HCEC 1CT (cell line): ENCODE results near the gene MYLK.
A peak's percentile ranks its signal among the peaks of the same experiment; 100 is the strongest.

ENCODE experiments used
- DNase-seq: peaks from one replicate; pipeline ENCODE4 v3.0.0-alpha.2; 2017

MYLK gene

DNA sequence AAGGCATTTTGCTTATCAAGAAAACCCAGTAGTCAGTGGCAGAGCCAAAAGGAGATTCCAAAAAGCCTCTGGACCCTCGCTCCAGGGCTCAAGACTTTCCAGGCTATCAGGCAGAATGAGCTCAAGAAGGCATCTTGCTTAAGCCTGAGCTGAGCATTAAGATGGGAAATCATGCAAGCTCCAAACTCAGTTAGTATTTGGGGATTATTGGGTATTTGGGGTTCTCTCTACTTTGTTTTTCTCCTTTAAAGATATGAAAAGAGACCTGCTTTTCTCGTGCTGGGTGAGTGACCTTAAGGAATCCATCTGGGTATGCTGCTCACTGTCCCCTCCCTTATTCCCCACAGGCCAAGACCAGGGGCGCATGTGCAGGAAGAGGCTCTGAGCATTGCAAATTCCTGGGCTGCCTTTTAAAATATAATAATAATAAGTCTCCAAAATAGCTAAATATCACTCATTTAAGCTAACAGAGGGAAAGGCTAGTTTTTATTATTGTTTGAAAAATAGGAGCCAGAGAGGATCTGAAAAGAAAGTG, 223.9 kb downstream of the MYLK start:
- no peak for DNase-seq

DNA sequence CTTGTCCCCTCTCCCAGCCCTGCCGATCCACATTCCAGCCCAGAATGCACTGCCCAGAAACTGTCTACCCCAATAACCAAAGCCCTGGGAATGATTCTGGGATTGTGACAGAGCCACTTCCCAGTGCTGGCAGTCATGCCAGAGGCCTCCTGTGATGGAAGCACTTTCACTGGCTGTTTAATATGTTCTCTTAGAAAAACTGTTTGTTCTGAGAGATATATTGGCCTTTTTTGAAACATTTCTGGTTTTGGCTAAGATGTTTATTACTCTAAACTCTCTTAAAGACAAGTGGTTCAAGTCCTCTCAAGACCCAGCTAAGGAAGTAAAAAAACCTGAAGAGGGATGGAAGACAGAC, 225.3 kb downstream of the MYLK start:
- no peak for DNase-seq

DNA sequence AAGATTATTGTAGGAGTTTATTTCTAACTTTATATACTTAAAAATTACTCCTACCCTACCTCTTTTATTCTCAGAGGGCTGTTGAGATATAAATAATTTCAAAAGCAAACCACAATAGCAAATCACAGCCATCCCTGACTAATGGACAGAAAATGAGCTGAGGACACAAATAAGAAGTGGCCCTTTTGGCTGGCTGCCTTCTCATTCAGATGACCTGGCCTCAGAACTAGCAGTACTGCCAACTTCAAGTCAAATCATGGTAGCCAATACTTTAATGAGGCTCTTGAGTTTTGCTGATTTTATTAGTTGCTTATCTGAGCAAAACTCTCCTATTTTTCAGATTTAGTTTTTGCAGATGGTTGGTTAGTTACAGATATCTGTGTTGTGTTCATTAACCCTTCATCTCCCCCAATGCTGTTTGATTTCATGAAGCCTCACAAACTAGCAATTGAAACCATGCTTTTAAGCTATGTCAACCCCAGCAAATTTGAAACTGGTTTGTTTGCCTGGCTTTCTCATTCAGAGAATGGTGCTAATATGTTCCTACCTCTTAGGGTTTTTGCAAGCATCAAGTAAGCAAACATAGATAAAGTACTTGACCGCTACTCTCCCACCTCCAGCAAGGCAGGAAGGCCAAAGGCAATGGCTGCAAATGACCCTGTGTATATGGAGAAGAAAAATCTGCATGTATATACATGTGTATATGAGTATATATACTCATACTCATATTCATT, 225.8 kb downstream of the MYLK start:
- DNase-seq: peak; percentile 57

DNA sequence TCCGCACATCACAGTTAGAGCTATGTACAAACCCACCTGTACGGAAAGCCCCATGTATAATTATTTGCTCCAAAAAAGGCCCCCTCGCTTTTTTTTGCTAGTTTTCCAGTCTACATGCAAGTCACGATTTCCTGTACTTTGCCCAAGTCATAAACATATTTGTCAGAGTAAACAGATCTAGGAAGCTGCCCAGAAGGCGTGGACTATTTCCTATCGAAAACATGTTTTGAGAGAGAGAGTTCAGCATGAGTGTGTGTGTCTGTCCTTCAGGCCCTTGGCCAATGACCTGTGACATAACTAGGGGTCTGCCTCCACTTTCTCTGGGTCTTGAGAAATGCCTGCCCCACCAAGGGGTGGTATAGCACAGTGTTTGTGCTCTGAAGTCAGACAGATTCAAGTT, 226.6 kb downstream of the MYLK start:
- peak; percentile 19 for DNase-seq

DNA sequence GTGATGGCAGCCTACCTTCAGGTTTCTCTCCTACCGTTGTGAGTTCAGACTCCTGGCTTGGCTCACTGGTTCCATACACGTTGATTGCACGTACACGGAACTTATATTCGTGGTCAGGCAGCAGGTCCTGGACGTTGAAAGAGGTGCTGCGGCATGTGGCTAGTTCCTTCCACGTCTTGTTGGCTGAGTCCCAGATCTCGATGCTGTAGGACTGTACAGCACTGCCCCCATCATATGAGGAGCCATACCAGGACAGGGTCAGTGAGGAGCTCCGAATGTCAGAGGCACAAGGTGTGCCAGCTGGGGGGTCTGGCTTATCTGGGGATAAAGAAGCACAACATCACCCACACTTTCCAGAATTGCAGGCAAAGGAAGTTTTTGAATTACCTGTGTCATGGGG, 227.0 kb downstream of the MYLK start:
- no peak for DNase-seq

DNA sequence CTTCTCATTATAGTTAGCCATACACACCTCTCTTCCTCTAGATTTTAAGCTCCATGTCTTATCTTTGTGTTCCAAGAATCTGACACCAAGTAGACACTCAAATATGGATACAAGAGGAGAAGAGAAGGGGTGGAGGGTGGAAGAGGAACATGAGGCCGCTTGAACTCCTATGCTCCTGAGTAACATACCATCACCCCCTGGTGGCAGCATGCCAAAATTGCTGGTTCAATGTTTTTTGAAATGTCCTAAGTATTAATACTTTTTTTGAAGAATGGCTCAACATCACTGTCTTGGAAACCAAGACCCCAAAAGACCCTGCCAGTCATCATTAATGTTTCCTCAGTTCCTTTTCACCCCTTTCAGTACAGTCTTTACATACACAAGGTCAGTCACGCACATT, 227.4 kb downstream of the MYLK start:
- DNase-seq: no peak

DNA sequence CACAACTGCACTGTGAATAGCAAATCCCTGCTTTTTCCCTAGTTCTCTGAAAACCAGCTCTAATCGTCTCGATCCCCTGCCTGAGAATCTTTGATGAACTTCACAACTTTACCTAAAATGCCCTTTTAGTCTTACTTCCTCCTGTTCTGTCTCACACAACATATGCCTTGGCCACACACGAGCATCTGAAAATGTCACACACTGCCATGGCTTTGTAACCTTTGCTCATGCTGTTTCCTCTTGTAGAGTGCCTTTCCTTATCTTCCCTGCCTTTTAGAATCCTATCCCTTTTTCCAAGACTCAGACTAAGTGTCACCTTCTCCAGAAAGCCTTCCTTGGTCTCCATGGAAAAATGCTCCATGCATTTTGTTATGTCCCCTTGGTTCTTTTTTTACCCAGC, 227.9 kb downstream of the MYLK start:
- no peak for DNase-seq

DNA sequence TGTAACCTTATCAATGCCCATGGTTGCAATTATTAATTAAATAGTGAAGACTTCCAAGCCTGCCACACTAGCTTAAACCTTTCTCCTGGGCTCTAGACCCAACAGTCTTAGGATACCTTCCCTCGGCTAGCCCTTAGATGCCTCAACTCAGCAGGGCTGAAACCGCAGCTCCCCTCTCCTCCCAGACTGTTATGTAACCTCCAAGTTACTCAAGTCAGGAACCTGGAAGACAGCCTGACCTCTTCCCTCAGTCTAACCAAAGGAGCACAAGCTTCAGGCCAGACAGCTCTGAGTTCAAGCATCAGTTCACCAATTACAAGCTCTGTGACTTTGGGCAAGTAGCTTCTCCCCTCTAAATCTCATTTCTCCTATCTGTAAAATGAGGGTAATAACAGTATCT, 228.7 kb downstream of the MYLK start:
- DNase-seq: no peak

DNA sequence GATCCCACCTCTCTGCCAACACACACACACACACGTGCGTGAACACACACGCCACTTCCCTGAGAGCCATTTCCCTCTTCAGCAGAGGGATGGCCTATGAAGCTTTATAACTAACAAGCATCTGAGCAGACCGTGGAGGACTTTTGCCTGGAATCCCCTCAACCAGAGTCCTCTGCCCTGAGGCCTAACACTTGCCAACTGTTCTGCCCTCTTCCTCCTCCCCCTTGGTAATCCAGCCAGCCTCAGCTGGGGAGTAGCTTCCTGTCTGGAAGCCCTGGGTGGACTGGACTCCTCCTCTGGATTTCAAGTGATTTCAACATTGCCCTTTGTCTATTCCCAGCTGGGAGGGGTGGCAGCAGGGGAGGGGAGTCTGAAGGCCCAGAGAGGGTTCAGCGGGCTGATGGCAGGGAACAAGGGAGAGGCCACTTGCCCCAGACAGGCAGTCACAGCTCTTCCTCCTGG, 230.9 kb downstream of the MYLK start:
- peak; percentile 76 for DNase-seq

DNA sequence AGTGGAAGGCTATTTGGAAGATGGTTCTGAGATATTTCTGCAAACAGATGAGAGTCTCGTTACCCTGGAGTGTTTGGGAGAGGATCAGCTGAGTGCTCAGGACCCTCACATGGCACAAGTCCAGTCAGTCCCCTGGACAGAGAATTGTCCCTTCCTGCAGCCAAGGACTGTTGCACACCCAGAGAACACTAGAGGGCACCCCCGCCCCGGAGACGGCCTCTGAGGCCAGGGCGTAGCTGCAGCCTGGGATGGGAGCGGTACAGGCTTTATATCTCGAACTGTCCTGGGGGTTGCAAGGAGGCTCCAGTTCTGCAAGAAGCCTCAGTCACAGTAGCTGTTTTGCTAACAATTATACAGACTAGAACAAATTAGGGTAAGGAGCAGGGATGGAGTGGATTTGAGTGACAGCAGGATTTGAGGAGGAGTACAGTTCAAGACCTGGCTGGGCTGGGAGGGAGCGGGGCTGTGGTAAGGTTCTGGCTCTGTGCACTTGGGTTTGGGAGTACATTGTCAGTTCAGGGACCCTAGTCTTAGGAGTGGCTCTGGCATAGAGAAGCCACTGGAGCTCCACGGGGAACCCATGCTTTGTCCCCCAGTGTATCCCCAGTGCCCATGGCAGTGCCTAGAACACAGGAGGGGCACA, 231.7 kb downstream of the MYLK start:
- DNase-seq: peak; percentile 73

DNA sequence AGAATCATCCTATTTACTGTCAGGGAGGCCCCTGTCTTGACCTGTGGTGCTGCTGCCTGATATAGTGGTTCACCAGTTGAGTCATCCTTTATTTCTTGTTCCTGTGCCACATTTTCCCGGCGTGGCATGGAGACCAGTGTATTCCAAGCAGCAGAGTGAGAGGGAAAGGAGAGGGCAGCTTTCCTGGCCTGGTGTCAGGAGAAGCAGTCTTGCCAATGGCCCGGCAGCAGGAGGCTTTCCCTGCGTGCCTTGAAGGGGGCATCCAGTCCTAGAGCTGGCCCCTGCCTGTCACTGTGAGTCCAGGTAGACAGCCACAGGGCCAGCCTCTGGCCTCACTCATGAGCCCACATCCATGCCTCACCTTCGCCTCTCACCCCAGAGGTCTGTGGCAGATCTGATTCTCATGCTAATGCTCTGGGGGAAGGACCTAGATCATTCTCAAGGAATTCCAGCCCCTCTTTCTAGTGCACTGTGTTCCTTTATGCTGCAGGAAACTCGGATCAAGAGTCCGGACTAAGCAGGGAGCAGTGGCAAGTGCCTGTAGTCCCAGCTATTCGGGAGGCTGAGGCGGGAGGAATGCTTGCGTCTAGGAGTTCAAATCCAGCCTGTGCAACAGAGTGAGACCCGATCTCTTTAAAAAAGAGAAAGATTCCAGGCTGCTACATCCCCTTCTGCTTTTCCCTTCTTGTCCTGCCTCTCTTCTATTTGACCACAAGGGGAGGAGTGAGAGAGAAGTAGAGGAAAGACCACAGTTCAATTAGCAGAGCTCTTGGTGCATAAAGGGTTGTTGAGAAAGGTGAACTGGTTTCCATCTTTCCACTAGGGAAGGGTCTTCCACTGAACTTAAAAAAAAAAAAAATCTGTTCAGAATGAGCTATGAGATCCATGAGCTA, 232.4 kb downstream of the MYLK start:
- no peak for DNase-seq

DNA sequence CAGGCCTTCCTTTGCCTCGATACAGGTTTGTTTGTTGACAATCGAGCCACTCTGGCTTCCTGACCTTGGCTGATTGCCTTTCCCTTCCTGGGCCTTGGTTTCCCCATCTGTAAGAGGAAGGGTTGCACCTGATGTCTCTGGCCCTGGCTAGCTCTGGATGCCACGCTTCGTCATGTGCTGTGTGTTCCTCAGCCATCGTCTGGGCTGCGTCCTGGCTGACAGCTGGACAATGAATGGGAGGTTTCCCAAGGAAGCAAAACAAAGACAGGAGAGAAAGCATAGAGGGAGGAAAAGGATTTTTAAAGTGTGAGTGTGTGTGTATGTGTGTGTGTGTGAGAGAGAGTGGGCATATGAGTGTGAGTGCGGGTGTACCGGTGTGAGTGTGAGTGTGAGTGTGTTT, 234.0 kb downstream of the MYLK start:
- DNase-seq: no peak

DNA sequence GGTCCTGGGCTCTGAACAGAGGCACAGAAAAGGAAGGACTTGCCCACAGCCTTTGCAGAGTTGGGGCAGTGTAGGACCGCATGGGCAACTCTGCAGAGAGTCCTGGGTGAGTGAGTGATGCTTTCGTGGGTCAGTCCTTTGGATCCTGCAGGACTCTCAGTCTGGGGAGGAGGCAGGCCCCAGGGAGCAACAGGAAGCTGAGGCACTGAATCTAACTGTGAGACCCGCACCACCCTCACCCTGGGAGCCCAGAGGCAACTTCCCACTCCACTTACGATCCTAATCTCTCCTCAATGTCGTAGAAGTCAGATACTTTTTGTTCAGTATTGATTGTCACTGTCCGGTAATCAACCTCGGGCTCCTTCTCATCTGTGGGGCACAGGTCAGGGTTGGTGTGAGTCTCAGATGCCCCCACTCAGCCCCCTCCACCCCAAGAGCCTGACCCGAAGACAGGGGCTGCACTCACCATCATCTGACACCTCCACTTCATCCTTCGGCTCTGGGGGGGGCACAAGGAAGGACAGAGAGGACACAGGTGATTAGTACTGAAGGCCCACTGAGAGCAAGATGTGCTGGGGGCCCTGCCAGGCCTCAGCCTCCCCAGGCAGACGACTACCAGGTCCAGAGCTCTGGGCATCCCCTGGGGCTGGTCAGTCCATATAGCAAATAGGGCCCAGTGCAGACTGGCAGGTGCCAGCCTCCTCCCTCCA, 235.3 kb downstream of the MYLK start:
- DNase-seq: no peak

DNA sequence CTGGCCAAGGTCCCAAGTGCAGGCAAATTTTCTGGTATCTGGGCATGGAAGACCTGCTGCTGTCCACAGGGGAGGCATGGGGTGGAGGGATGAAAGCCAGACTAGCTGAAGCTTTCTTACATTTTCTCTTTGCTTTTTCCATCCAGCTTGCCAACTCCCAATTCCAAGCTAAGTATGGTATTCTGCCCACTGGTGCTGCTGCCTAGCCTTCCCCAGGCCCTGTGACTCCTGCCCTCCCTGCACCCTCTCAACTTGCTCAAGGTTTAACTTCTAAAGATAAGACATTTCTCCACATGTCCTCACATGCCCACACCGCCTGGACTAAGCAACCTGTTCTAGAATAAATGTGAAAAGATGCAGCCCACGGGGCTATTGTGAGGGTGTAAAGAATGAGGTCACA, 239.8 kb downstream of the MYLK start:
- DNase-seq: no peak

DNA sequence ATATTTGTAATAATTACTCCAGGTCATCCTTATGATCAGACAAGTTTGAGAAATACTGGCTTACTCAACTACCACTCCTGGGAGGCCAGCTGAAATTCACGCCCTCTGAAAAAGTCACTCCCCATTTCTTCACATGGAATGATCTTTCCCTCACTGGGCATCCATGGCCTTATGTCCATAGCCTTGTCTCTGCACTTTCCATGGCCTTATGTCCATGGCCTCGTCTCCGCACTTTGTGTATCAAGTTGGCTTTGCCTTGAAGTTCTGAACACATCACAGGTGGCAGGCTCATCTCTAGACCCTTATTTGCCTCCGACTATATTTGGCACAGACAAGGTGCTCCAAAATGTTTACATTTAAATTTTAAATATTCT, 241.2 kb downstream of the MYLK start:
- DNase-seq: no peak

DNA sequence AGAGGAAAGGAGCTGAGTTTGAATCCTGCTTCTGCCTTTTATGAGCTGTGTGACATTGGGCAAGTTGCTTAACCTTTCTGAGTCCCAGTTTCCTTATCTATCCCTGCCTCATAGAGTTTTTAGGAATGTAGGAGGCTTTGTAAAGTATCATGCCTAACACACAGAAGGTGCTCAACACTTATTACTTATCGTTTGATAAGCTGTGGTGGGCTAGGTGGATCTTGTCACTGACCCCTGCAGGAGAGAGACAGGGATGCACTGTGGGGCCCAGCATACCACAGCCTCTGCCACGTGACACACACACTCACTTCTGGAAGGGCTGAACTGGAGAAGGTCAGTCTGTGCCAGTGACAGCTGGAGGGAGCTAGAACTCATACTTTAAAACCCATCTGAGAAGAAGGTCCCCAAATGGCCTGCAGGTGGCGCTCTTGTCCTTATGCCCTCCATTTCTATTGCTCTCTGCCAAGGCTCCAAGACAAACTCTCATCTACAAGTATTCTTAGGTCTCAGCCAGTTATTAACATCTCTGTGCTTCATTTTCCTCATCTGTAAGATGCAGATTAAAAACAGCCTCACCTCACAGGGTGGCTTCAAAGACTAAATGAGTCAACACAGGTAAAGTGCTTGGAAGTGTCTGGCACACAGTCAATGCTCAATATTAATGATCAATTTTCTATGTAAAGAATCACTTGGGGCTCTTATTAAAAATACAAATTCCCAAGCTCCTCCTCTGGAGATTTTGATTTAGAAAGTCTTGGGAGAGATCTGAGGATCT, 241.8 kb downstream of the MYLK start:
- DNase-seq: peak; percentile 97

DNA sequence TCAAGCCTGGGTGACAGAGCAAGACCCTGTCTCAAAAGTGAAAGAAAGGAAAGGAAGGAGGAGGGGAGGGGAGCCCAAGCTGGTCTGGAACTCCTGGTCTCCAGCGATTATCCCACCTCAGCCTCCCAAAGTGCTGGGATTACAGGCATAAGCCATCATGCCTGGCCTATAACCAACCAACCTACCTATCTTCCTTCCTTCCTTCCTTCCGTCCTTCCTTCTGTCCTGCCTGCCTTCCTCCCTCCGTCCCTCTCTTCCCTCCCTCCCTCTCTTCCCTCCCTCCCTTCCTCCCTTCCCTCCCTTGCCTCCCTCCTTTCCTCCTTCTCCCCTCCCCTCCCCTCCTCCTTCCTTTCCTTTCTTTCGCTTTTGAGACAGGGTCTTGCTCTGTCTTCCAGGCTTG, 242.6 kb downstream of the MYLK start:
- no peak for DNase-seq

DNA sequence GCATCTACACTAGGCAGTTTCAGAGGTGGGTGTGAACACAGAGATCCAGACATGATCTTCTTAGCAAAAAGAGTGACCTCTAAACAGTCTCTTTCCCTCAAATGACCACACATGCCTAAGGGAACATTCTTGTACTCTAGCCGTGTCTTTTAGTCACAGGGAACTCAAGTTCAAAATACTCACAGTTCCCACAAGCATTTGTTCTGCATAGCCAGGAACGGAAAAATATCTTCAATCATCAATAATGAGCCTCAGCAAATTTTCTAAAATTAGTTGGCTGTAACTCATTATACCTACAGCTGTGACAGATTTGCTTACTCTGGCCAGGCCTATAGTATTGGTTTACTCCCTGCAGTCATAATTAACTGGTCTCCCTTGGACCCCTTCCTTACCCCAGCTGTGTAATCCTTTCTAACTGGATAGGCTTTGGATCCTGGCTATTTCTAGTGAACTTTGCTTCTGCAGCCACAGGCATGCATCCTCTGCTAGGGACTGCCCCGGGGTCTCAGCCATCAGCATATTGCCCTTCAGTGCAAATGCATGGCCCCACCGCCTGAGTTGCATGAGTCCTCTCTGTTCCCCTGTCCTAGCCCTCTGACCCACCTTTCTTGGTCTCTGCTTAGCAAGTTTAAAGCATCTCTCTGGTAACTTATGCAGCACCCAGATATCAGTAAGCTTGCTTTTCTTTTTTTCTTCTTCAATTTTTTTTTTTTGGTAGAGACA, 243.2 kb downstream of the MYLK start:
- DNase-seq: no peak

DNA sequence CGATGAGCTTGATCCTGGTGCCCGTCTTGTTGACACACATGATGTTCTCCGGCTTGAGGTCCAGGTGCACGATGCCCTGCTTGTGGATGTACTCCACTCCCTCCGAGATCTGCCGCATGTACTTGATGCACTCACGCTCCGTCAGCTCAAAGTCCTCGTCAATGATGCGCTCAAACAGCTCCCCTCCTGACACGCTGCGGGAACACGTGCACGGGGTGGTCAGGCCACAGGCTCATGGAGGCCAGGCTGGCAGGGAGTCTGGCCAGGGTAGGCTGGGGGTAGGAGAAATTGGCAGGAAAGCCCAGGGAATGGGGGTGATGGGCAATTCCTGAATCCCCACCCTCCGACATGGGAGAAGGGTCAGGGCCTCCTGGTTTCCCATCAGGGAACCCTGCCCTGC, 243.8 kb downstream of the MYLK start:
- DNase-seq: no peak

DNA sequence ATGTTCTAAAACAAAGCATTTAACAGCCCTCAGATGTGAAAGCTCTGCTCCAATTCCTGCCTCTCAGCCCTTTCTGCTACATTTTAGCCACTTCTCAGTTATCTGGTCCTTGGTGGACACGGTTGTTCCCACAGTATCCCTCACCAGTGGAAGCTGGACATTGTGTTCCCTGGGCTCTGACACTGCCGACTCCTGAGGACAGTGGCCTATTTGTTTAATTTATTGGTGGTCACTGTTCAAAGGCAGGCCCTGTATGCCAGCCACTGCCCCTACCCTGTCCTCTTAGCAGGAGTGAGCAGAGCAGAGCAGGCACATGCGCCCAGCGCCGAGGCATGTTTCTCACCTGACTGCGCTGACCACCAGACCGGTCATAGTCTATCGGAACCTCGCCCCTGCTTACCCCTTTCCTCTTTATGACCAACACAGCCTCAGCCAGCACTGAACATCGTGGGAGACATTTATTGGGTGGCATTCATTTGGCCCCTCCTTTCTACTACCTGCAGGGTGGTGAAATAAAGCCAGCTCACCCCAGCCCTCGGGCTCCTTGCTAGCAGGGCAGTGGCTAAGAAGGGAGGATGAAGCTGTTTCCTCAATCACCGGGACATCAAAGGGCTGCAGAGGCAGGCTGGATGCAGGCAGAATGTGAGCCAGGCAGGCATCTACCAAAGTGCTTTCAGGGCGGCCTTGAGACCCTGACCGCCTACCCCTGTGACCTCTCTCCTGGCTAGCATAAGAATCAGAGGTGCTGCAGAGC, 245.0 kb downstream of the MYLK start:
- DNase-seq: no peak

DNA sequence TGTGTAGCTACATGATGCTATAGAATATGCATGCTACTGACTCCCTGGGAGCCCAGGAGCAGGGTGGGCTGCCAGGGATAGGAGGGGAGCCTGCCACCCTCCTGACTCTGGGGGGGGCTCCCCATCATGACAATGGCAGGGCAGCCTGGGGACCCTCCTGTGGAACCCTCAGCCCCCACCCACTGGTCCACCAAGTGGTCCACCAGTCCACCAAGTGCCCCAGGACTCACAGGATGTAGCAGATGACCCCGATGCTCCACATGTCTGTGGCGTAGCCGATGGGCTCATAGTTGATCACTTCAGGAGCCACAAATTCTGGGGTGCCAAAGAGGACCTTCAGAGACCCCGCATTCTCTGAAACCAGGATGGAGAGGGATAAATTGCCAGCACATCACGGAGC, 246.3 kb downstream of the MYLK start:
- no peak for DNase-seq
